ENCODE data around the gene PID1. TPM values are rescaled to one million over a fixed set of nuclear protein-coding genes. Genes with fewer than 3 reads are reported as not detected.
"Not testable (repeated sequence)": the region's sequence is repeated elsewhere in the genome, so short reads cannot be mapped to it uniquely, and the experiment has no call there.

Gene PID1
- total RNA-seq, 2 donors from 2014 or later: 0.55 to 1.6 TPM

GRCh38 chr2:229080172-229080571 lies 190.9 kb downstream of the PID1 start:
- 75 to 88% methylated on average over 1 of the region's 1 CpG for WGBS, 2 experiments (ENCODE audit: insufficient coverage in 1 of 2, insufficient read length in 1 of 2)
- no peak overlapping the region for H3K27ac ChIP-seq (ENCODE audit: low read depth, low read length)
- no peak for TF ChIP-seq CTCF (conservative IDR thresholded peaks at IDR 0.05)

GRCh38 chr2:229076886-229077285 lies 194.2 kb downstream of the PID1 start:
- not testable (repeated sequence) for H3K27me3 Mint-ChIP-seq (ENCODE audit: insufficient read depth); DNase-seq; H3K4me1 Mint-ChIP-seq; H3K9me3 ChIP-seq (ENCODE audit: control insufficient read depth, low read length); H3K27ac ChIP-seq (ENCODE audit: low read depth, low read length); H3K36me3 Mint-ChIP-seq (ENCODE audit: low read depth); H3K27ac Mint-ChIP-seq; H3K9ac ChIP-seq (ENCODE audit: extremely low read depth, low read length, poor library complexity, severe bottlenecking); H3K9me3 Mint-ChIP-seq; H3K27me3 ChIP-seq (ENCODE audit: control insufficient read depth, insufficient read depth, low read length, poor library complexity, severe bottlenecking); H3K4me1 ChIP-seq (ENCODE audit: control insufficient read depth, insufficient read depth, low read length); H3K4me3 Mint-ChIP-seq; H3K4me3 ChIP-seq (ENCODE audit: low read length); H3K36me3 ChIP-seq (ENCODE audit: control insufficient read depth, insufficient read depth, low read length)
- 71 to 91% methylated on average over 1 to 2 of the region's 2 CpGs for WGBS, 2 experiments (ENCODE audit: insufficient coverage in 1 of 2, insufficient read length in 1 of 2)

More at GRCh38 chr2:229080172-229080571, 190.9 kb downstream of the PID1 start:
- Mint-ChIP-seq H3K4me1 (no peaks in the 10 kb centered on the region), H3K27me3 (ENCODE audit: insufficient read depth) (no peaks in the 10 kb centered on the region), H3K27ac (no peak overlapping the region), H3K4me3 (no peak overlapping the region), H3K9me3 (no peaks in the 10 kb centered on the region), H3K36me3 (ENCODE audit: low read depth) (no peaks in the 10 kb centered on the region)
- H3K27me3 ChIP-seq (ENCODE audit: control insufficient read depth, insufficient read depth, low read length, poor library complexity, severe bottlenecking): no peaks in the 10 kb centered on the region
- no peak for DNase-seq
- no peak overlapping the region for H3K4me3 ChIP-seq (ENCODE audit: low read length)
- no peaks in the 10 kb centered on the region for H3K36me3 ChIP-seq (ENCODE audit: control insufficient read depth, insufficient read depth, low read length)
- H3K9me3 ChIP-seq (ENCODE audit: control insufficient read depth, low read length): no peaks in the 10 kb centered on the region
- no peak overlapping the region for H3K9ac ChIP-seq (ENCODE audit: extremely low read depth, low read length, poor library complexity, severe bottlenecking)
- no peaks in the 10 kb centered on the region for H3K4me1 ChIP-seq (ENCODE audit: control insufficient read depth, insufficient read depth, low read length)

- no peak for DNase-seq
- Mint-ChIP-seq H3K9me3 (no peaks in the 10 kb centered on the region), H3K4me3 (no peak overlapping the region), H3K36me3 (ENCODE audit: low read depth) (no peaks in the 10 kb centered on the region), H3K27ac (no peak overlapping the region), H3K27me3 (ENCODE audit: insufficient read depth) (no peaks in the 10 kb centered on the region), H3K4me1 (no peaks in the 10 kb centered on the region)
- 93 to 100% methylated on average over 2 of the region's 2 CpGs for WGBS, 2 experiments (ENCODE audit: insufficient coverage in 1 of 2, insufficient read length in 1 of 2)
- TF ChIP-seq CTCF (conservative IDR thresholded peaks at IDR 0.05): no peak
- Histone ChIP-seq H3K27me3 (ENCODE audit: control insufficient read depth, insufficient read depth, low read length, poor library complexity, severe bottlenecking) (no peaks in the 10 kb centered on the region), H3K36me3 (ENCODE audit: control insufficient read depth, insufficient read depth, low read length) (no peaks in the 10 kb centered on the region), H3K4me1 (ENCODE audit: control insufficient read depth, insufficient read depth, low read length) (no peaks in the 10 kb centered on the region), H3K9me3 (ENCODE audit: control insufficient read depth, low read length) (no peaks in the 10 kb centered on the region), H3K9ac (ENCODE audit: extremely low read depth, low read length, poor library complexity, severe bottlenecking) (no peak overlapping the region), H3K4me3 (ENCODE audit: low read length) (no peak overlapping the region), H3K27ac (ENCODE audit: low read depth, low read length) (no peak overlapping the region)
Measured at GRCh38 chr2:229073935-229074334, 197.2 kb downstream of the PID1 start.

Measured in endodermal cell (in vitro differentiated cells).